GM12874 (cell line): ENCODE data around the gene NAP1L4.

Source experiments
- TF ChIP-seq, protein P1 (sequence below): IDR thresholded peaks from 2 replicates; pipeline ENCODE4 v1.5.1; 2011; ENCODE audit warnings: low read depth, mild to moderate bottlenecking, control low read depth, low read length, moderate library complexity; ENCODE audit not compliant: insufficient read depth

NAP1L4 gene

DNA sequence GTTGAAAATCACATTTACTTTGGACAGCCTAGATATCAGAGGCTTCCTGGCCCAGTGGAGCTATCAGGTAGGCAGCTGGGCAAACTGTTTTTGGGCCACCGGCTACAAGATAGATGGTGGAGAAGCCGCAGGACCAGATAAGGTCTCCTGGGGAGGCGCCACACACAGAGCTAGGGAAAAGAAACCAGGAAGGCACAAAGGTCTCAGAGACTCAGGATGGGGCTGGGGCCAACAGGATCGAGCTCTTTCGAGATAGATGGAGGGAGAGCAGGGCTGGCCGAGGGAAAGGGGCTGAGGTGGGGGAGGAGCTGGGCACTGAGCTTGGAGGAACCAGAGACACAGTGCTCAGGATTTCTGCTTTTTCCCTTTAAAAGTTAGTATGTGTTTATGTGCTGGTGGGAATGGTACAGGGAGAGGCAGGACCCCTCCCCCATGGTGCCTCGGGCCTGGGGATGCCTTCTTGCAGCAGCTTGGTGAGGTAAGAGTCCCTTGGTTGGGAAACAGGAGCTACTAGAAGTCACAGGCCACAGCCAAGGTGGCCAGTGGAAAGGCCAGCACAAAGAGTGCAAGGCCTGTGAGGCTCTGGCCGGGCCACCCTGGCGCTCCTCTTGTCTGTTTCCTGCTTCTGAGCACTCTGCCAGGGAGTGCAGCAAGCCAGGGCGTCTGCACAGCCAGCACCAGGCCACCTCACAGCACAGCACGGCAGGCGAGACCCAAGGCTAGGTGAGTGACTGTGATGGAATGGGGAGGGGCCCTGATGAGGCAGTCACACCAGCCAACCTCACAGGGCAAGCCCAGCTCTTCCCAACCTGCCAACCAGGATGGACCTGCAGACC is 11.5 kb upstream of the NAP1L4 start:
- TF ChIP-seq, protein P1, sequence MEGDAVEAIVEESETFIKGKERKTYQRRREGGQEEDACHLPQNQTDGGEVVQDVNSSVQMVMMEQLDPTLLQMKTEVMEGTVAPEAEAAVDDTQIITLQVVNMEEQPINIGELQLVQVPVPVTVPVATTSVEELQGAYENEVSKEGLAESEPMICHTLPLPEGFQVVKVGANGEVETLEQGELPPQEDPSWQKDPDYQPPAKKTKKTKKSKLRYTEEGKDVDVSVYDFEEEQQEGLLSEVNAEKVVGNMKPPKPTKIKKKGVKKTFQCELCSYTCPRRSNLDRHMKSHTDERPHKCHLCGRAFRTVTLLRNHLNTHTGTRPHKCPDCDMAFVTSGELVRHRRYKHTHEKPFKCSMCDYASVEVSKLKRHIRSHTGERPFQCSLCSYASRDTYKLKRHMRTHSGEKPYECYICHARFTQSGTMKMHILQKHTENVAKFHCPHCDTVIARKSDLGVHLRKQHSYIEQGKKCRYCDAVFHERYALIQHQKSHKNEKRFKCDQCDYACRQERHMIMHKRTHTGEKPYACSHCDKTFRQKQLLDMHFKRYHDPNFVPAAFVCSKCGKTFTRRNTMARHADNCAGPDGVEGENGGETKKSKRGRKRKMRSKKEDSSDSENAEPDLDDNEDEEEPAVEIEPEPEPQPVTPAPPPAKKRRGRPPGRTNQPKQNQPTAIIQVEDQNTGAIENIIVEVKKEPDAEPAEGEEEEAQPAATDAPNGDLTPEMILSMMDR = no peak

- TF ChIP-seq, protein P1 = no peak
These were observed 10.7 kb upstream of the NAP1L4 start for GRCh38 chr11:3002871-3003270.

DNA sequence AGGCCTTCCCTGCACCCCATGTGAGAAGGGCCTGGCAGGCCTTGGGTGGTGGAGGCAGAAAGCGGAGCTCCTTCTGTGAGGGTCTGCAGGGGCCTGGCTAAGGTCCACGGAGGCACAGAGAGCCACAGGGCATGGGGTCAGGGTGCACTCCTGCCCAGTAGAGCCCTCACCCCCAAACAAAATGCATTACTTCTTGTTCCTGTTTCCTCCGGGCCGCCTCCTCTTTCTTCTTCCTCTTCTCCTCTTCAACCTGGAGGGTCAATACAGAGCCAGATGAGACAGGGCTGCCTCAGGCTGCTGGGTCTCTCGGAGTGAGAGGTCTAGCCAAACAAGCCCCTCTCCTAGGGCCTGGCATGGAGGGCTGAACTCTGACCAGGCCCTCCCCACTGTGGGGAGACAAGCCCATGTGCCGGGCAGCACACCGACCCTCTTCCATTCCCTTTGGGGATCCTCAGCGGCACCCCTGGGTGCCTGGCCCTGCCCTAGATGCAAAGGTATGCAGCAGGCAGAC is 10.3 kb upstream of the NAP1L4 start:
- TF ChIP-seq, protein P1 = no peak

DNA sequence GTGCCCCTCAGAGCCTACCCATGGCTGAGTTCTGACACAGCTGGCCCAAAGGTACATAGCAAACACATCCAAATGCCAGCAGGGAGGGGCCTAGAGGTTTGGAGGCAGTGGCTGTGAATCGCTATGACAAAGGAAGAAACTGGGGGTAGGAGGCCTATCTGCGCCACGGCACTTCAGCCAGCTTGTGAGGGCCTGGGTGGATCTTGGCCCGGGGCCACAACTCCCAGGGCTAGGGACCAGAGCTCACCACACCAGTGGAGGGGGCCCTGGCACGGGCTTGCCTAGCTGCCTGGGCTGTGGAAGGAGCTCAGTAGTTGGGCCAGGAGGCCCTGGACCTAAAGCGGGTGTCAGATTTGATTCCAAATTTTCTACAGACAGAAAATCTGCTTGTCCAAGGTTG is 9.4 kb upstream of the NAP1L4 start:
- TF ChIP-seq, protein P1 = no peak

DNA sequence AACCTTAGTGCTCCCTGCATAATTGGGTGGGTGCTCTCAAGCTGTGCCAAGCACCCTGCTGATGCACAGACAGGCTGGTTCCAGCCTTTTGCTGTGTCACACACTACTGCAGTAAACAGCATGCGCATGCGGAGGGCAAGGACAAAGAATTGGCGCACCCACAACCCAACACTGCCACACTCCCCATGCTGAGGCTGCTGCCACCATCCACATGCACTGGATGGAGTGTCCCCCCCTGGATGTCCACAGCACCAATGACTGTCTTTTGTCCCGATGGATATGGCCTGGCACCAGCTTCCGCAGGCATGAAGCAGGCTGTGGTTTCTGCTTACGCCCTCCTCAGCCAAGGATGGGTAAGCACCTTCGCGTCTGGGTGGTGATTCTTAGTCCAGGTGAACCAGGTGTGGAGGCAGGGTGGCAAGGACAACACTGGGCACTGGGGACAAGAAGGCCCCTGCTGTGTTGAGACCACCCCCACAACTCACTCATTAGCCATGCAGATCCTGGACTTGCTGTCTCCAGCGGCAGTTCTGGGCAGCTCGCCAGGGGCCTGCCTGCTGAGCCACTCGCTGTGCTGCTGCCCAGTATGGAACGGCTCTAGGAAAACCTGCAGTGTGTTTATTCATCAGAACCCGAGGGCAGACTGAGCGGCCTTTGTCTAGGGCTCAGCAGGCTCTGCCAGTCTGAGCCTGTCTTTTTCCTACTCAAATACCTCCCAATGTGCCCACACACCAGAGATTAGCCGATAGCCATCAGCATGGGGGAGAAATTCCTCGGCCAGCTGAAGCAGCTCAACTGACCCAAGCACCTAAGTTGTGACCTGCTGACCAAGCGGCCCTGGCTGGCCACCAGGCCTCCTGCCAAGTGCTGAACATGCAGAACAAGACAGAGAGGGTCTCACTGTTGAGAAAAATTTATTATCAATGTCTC is 8.2 kb upstream of the NAP1L4 start:
- TF ChIP-seq, protein P1 = no peak

DNA sequence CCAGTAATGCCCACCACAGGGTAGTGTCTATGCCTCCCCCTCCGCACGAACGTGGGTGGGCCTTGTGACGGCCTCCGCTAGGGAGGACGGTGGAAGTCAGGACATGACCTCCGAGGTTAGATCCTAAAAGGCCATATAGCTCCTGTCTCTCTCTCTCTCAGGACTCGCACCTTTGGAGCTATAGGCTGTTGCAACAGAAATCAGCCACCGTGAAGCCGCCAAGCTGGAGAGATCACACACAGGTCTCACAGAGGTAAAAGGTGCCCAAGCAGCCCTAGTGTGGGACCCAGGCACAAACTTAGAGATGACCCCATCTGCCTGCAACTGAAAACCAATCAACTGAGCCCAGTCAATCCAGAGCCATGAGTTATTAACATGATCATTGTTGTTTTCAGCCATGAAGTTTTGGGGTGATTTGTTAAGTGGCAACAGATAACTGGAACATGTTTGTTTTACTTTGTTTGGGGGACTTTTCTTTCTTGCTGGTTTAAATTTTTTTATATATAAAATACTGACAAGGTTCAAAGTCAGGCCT is 7.4 kb upstream of the NAP1L4 start:
- TF ChIP-seq, protein P1 = no peak
